ENCODE measurements around the gene SLC25A24. TPM values are rescaled to one million over a fixed set of nuclear protein-coding genes. Genes with fewer than 3 reads are reported as not detected.
"Not testable (repeated sequence)": the region's sequence is repeated elsewhere in the genome, so short reads cannot be mapped to it uniquely, and the experiment has no call there.

Gene SLC25A24
- total RNA-seq, 4 donors from 2014 or later, result 11.8 to 35.7 (median 28.8) TPM

GRCh38 chr1:108216028-108216890 is 16.1 kb upstream of the SLC25A24 start:
- H3K27ac ChIP-seq; H3K36me3 ChIP-seq; H3K4me1 ChIP-seq; H3K9me3 ChIP-seq; intact Hi-C loops (cut with DNase I); DNase-seq; H3K4me3 ChIP-seq: not testable (repeated sequence)
- WGBS, 2 donors, result 61 to 66% methylated on average over 5 to 6 of the region's 6 CpGs
- H3K27me3 ChIP-seq, result peaks cover 0 to 17% (median 0%) of the 10 kb centered on the region in 4 donors

GRCh38 chr1:108214641-108215465 is 14.7 kb upstream of the SLC25A24 start:
- H3K27ac ChIP-seq; H3K36me3 ChIP-seq; intact Hi-C loops (cut with DNase I); H3K4me3 ChIP-seq; H3K9me3 ChIP-seq; H3K4me1 ChIP-seq; DNase-seq: not testable (repeated sequence)
- peaks cover 0 to 23% (median 0%) of the 10 kb centered on the region in 4 donors for H3K27me3 ChIP-seq
- TF ChIP-seq CTCF (IDR thresholded peaks at IDR 0.05), result peak in 3 of 6 experiments; percentile 16 to 60 (median 57)
- 12 to 21% methylated on average over 4 to 5 of the region's 5 CpGs for WGBS, 2 donors

GRCh38 chr1:108211014-108211413 is 10.9 kb upstream of the SLC25A24 start:
- no peak for DNase-seq
- Histone ChIP-seq H3K4me3 (no peak overlapping the region), H3K27ac (no peak overlapping the region), H3K9me3 (no peaks in the 10 kb centered on the region), H3K4me1 (peaks cover 0 to 13% (median 5%) of the 10 kb centered on the region in 3 donors), H3K36me3 (no peaks in the 10 kb centered on the region), H3K27me3 (peaks cover 0 to 34% (median 0%) of the 10 kb centered on the region in 4 donors)
- intact Hi-C loops (cut with DNase I), result no loop called here
- WGBS, 2 donors, result 83 to 89% methylated on average over 1 of the region's 1 CpG
- TF ChIP-seq CTCF (IDR thresholded peaks at IDR 0.05), result no peak
- TF ChIP-seq POLR2A (IDR thresholded peaks at IDR 0.05), result no peak

GRCh38 chr1:108209456-108210108 is 9.4 kb upstream of the SLC25A24 start:
- TF ChIP-seq POLR2A (IDR thresholded peaks at IDR 0.05) (no peak), CTCF (IDR thresholded peaks at IDR 0.05) (no peak)
- intact Hi-C loops (cut with DNase I), result no loop called here

DNA sequence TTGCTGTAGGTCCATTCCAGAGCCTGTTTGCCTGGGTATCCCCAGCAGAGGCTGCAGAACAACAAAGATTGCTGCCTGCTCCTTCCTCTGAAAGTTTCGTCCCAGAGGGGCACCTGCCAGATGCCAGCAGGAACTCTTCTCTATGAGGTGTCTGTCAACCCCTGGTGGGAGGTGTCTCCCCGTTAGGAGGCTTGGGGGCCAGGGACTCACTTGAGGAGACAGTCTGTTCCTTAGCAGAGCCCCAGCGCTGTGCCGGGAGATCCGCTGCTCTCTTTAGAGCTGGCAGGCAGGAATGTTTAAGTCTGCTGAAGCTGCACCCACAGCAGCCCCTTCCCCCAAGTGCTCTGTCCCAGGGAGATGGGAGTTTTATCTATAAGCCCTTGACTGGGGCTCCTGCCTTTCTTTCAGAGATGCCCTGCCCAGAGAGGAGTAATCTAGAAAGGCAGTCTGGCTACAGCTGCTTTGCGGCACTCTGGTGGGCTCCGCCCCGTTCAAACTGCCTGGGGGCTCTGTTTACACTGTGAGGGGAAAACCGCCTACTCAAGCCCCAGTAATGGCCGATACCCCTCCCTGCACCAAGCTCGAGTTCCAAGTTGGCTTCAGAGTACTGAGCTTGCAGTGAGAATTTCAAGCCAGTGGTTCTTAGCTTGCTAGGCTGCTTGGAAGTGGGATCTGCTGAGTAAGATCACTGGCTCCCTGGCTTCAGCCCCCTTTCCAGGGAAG is 8.7 kb upstream of the SLC25A24 start:
- H3K36me3 ChIP-seq, result no peaks in the 10 kb centered on the region
- H3K27me3 ChIP-seq, result peaks cover 0 to 34% (median 0%) of the 10 kb centered on the region in 4 donors
- TF ChIP-seq POLR2A (IDR thresholded peaks at IDR 0.05) (no peak), CTCF (IDR thresholded peaks at IDR 0.05) (no peak)
- H3K9me3 ChIP-seq, result no peaks in the 10 kb centered on the region
- peaks cover 0 to 13% (median 5%) of the 10 kb centered on the region in 3 donors for H3K4me1 ChIP-seq
- H3K4me3 ChIP-seq, result no peak overlapping the region
- no peak for DNase-seq
- intact Hi-C loops (cut with DNase I), result no loop called here
- WGBS, 2 donors, result 43 to 50% methylated on average over 2 to 5 of the region's 11 CpGs
- no peak overlapping the region for H3K27ac ChIP-seq

More at GRCh38 chr1:108209456-108210108, 9.4 kb upstream of the SLC25A24 start:
- Histone ChIP-seq H3K27ac (no peak overlapping the region), H3K27me3 (peaks cover 0 to 34% (median 0%) of the 10 kb centered on the region in 4 donors), H3K4me1 (peaks cover 0 to 13% (median 5%) of the 10 kb centered on the region in 3 donors), H3K36me3 (no peaks in the 10 kb centered on the region), H3K4me3 (no peak overlapping the region), H3K9me3 (no peaks in the 10 kb centered on the region)
- DNase-seq, result no peak
- WGBS, 2 donors, result 82 to 83% methylated on average over 2 of the region's 11 CpGs

DNA sequence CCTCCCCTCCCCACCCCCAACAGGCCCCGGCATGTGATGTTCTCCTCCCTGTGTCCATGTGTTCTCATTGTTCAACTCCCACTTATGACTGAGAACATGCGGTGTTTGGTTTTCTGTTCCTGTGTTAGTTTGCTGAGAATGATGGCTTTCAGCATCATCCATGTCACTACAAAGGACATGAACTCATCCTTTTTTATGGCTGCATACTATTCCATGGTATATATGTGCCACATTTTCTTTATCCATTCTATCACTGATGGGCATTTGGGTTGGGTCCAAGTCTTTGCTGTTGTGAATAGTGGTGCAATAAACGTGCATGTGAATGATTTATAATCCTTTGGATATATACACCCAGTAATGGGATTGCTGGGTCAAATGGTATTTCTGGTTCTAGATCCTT is 3.4 kb upstream of the SLC25A24 start:
- H3K27me3 ChIP-seq; H3K9me3 ChIP-seq; DNase-seq; H3K36me3 ChIP-seq; H3K4me3 ChIP-seq; H3K27ac ChIP-seq; intact Hi-C loops (cut with DNase I): not testable (repeated sequence)
- WGBS, 2 donors, result 77 to 82% methylated on average over 3 of the region's 3 CpGs
- peaks cover 3 to 23% (median 10%) of the 10 kb centered on the region in 3 donors for H3K4me1 ChIP-seq
